OCI-LY7 (cell line): ENCODE results near the gene PTP4A1. TPM values are rescaled to one million over a fixed set of nuclear protein-coding genes. Genes with fewer than 3 reads are reported as not detected.

ENCODE experiments used
- BruUV-seq: library from RNA; stranded (reverse); fragments of 400-500 nt; replicated peaks from 2 replicates; lab custom pipeline; 2021; lab: Mats Ljungman, UMichigan
- CTCF ChIA-PET: fragments of 300-600 bp; sonication (Branson Sonifier 250); formaldehyde crosslinking; loops from one replicate; lab custom pipeline; 2022; ENCODE audit warnings: antibody characterized with exemption; ENCODE audit not compliant: unreplicated experiment; lab: Charles Lee
- POLR2A ChIA-PET: fragments of 300-600 bp; sonication (Branson Sonifier 250); formaldehyde crosslinking; loops from one replicate; lab custom pipeline; 2022; ENCODE audit warnings: antibody characterized with exemption; lab: Charles Lee
- DNase-seq: peaks from one replicate; pipeline ENCODE4 v3.0.0-alpha.2; 2015; ENCODE audit warnings: low spot score
- H2AFZ ChIP-seq: fragments of 200-600 bp; sonication (generic), shearing (Covaris generic); 2 replicates; pipeline ENCODE4 v1.6.1; 2014; ENCODE audit warnings: mild to moderate bottlenecking, antibody characterized with exemption, low read length, moderate library complexity
- H3K27ac ChIP-seq: fragments of 200-600 bp; sonication (generic); 2 replicates; pipeline ENCODE4 v1.5.1; 2014; ENCODE audit warnings: mixed run types, low read depth, mild to moderate bottlenecking, moderate library complexity, low read length, inconsistent platforms; ENCODE audit not compliant: poor library complexity, severe bottlenecking
- H3K36me3 ChIP-seq: fragments of 200-600 bp; sonication (generic); 2 replicates; pipeline ENCODE4 v1.6.1; 2014; ENCODE audit warnings: mild to moderate bottlenecking, antibody characterized with exemption, low read length, moderate library complexity, mixed read lengths; ENCODE audit not compliant: insufficient read depth
- H3K4me1 ChIP-seq: fragments of 200-600 bp; sonication (generic); 2 replicates; pipeline ENCODE4 v1.5.1; 2014; ENCODE audit warnings: mild to moderate bottlenecking, low read length; ENCODE audit not compliant: insufficient read depth, poor library complexity, severe bottlenecking
- H3K4me2 ChIP-seq: fragments of 200-600 bp; sonication (generic); 2 replicates; pipeline ENCODE4 v1.6.1; 2014; ENCODE audit warnings: mild to moderate bottlenecking, low read length
- H3K4me3 ChIP-seq: fragments of 200-600 bp; sonication (generic); 2 replicates; pipeline ENCODE4 v1.5.1; 2014; ENCODE audit warnings: mild to moderate bottlenecking, low read depth, low read length; ENCODE audit not compliant: poor library complexity, severe bottlenecking
- H3K79me2 ChIP-seq: fragments of 200-600 bp; sonication (generic); 2 replicates; pipeline ENCODE4 v1.6.1; 2016; ENCODE audit warnings: low read depth, mild to moderate bottlenecking, low read length, moderate library complexity, mixed read lengths; ENCODE audit not compliant: insufficient read depth
- H3K9me2 ChIP-seq: fragments of 200-600 bp; sonication (generic); 2 replicates; pipeline ENCODE4 v1.6.1; 2016; ENCODE audit warnings: mild to moderate bottlenecking, low read length, mixed read lengths; ENCODE audit not compliant: insufficient read depth
- H3K9me3 ChIP-seq: fragments of 200-600 bp; sonication (generic); 2 replicates; pipeline ENCODE4 v1.6.1; 2014; ENCODE audit warnings: mild to moderate bottlenecking, mixed run types, low read length, mixed read lengths
- H4K20me1 ChIP-seq: fragments of 200-600 bp; sonication (generic); 2 replicates; pipeline ENCODE4 v1.6.1; 2014; ENCODE audit warnings: mild to moderate bottlenecking, antibody characterized with exemption, low read length, moderate library complexity, mixed read lengths; ENCODE audit not compliant: insufficient read depth
- EZH2phosphoT487 ChIP-seq: fragments of 200-600 bp; sonication (generic); IDR thresholded peaks from 2 replicates; pipeline ENCODE4 v1.6.1; 2018; ENCODE audit warnings: low read depth, borderline replicate concordance, mild to moderate bottlenecking, mixed run types, antibody characterized with exemption, low read length, moderate library complexity, mixed read lengths
- intact Hi-C: fragments of 100-400 bp; cut with micrococcal nuclease; formaldehyde crosslinking; loops from one replicate; pipeline ENCODE4 v1.10.0; 2022; ENCODE audit not compliant: unreplicated experiment
- total RNA-seq, 2 experiments: library from RNA; depleted of rRNA in 1 of 2; stranded (reverse); fragments of >200 nt in 1 of 2; shearing (Covaris generic) in 1 of 2; gene quantifications; 2 replicates each; pipeline ENCODE4 v1.2.3, GENCODE V29; 2014 to 2022
- TF ChIP-seq, protein P1 (sequence below): fragments of 200-600 bp; sonication (generic); conservative IDR thresholded peaks from 2 replicates; pipeline ENCODE4 v1.5.1; 2014; ENCODE audit warnings: mild to moderate bottlenecking, antibody characterized with exemption, low read length, moderate library complexity, mixed read lengths

PTP4A1 gene
- total RNA-seq, 2 experiments from 2014 or later = 21.2 to 76.0 TPM

DNA sequence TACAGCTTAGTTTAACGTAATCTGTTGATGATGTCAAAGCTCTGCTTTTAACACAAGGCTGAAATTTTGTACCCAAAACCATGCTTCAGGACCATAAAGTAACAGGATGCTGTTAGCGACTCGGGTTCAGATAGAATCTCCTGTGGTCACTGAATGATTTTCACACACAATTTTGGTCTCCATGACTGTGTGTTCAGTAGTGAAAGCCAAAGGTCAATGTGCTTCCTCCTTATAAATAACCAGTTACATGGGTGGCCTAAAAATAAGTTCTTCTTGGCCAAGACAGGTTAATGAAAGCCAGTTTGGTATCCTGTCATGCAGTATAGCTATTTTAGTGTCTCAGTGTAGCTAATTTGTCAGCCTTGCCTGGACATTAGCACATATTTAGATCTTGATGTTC lies 19.1 kb upstream of the PTP4A1 start:
- Histone ChIP-seq H3K9me2 (no peaks in the 10 kb centered on the region), H3K27ac (no peak overlapping the region), H3K4me2 (no peak overlapping the region), H4K20me1 (no peaks in the 10 kb centered on the region), H2AFZ (no peak overlapping the region), H3K36me3 (no peaks in the 10 kb centered on the region), H3K9me3 (no peaks in the 10 kb centered on the region), H3K4me1 (no peaks in the 10 kb centered on the region), H3K79me2 (no peaks in the 10 kb centered on the region), H3K4me3 (no peak overlapping the region)
- intact Hi-C loops = no loop called here
- ChIA-PET POLR2A (interaction anchor here (0.5 kb wide), 1 partner anchor 111 kb away, joined by 3 read pairs; no protein-coding TSS in a partner anchor), CTCF (no interaction called here)
- no peak for TF ChIP-seq EZH2phosphoT487
- TF ChIP-seq, protein P1, sequence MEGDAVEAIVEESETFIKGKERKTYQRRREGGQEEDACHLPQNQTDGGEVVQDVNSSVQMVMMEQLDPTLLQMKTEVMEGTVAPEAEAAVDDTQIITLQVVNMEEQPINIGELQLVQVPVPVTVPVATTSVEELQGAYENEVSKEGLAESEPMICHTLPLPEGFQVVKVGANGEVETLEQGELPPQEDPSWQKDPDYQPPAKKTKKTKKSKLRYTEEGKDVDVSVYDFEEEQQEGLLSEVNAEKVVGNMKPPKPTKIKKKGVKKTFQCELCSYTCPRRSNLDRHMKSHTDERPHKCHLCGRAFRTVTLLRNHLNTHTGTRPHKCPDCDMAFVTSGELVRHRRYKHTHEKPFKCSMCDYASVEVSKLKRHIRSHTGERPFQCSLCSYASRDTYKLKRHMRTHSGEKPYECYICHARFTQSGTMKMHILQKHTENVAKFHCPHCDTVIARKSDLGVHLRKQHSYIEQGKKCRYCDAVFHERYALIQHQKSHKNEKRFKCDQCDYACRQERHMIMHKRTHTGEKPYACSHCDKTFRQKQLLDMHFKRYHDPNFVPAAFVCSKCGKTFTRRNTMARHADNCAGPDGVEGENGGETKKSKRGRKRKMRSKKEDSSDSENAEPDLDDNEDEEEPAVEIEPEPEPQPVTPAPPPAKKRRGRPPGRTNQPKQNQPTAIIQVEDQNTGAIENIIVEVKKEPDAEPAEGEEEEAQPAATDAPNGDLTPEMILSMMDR = no peak
- no TSS peak for BruUV-seq
- no peak for DNase-seq

DNA sequence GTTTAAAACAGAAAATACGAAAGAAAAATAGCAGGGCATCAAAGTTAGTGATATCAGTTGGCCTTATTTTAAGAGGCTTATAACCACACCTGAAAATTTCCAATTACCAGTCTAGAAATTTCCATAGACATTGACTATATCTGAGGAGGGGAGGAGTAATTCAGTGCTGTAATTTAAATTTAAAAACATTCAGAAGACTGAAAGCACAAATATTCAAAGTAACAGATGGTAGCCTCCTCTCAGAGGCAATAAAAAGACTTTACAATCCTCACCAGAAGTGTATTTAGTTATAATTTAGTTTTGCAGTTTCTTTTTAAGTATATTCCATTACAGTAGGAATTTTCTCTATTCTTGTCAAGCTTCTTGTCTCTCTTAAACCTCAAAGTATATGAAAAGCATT lies 18.4 kb upstream of the PTP4A1 start:
- DNase-seq = no peak
- H3K4me2 ChIP-seq = no peak overlapping the region
- TF ChIP-seq EZH2phosphoT487 = no peak
- TF ChIP-seq, protein P1 = no peak
- no peak overlapping the region for H3K4me3 ChIP-seq
- CTCF ChIA-PET = no interaction called here
- BruUV-seq = no TSS peak
- no peaks in the 10 kb centered on the region for H3K79me2 ChIP-seq
- no peaks in the 10 kb centered on the region for H3K4me1 ChIP-seq
- H3K9me2 ChIP-seq = no peaks in the 10 kb centered on the region
- POLR2A ChIA-PET = no interaction called here
- intact Hi-C loops = no loop called here
- H3K36me3 ChIP-seq = no peaks in the 10 kb centered on the region
- H3K27ac ChIP-seq = no peak overlapping the region
- H3K9me3 ChIP-seq = no peaks in the 10 kb centered on the region
- no peak overlapping the region for H2AFZ ChIP-seq
- H4K20me1 ChIP-seq = no peaks in the 10 kb centered on the region

DNA sequence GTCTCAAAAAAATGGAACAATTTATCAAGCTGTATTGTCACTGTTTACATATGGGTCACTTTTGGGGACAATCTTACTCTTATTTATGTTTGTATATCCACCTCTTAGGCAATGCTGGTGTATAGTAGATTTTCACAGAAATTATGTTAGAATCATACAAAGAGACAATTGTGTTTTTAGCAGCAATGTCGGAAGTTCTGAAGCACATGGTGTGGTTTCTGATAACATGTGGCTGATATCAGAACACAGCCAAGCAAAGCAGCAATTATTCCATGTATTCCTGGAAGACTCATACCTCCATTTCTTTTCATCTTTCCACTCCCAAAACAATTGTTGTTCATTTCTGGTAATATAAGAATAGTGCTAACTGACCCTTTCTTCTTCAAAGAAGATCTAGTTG lies 17.5 kb upstream of the PTP4A1 start:
- H3K36me3 ChIP-seq = no peaks in the 10 kb centered on the region
- POLR2A ChIA-PET = no interaction called here
- no peak overlapping the region for H3K27ac ChIP-seq
- H3K4me2 ChIP-seq = no peak overlapping the region
- DNase-seq = no peak
- TF ChIP-seq, protein P1 = no peak
- no peak for TF ChIP-seq EZH2phosphoT487
- H2AFZ ChIP-seq = no peak overlapping the region
- H3K9me3 ChIP-seq = no peaks in the 10 kb centered on the region
- H4K20me1 ChIP-seq = no peaks in the 10 kb centered on the region
- BruUV-seq = no TSS peak
- H3K79me2 ChIP-seq = no peaks in the 10 kb centered on the region
- H3K9me2 ChIP-seq = no peaks in the 10 kb centered on the region
- H3K4me1 ChIP-seq = no peaks in the 10 kb centered on the region
- no peak overlapping the region for H3K4me3 ChIP-seq
- CTCF ChIA-PET = no interaction called here
- intact Hi-C loops = no loop called here
